T47D (cell line): ENCODE results near the gene GRAMD1B.
"Not testable (repeated sequence)": the region's sequence is repeated elsewhere in the genome, so short reads cannot be mapped to it uniquely, and the experiment has no call there.

Experiments used
- DNase-seq, 2 experiments: peaks; one replicate each; pipeline versions ENCODE4 v3.0.0 to v3.0.0-alpha.2; 2011 to 2012; ENCODE audit warnings: low read depth in 1 of 2, low spot score in 1 of 2
- JUND ChIP-seq: IDR thresholded peaks from 2 replicates; pipeline ENCODE4 v1.6.1; 2012; ENCODE audit warnings: low read depth
- in situ Hi-C: cut with HindIII; loops from 2 replicates; pipeline ENCODE4 v1.10.0; 2016; ENCODE audit warnings: low sequenced_read_pairs, low pct_unique_long_range_greater_than_20kb

GRAMD1B gene

DNA sequence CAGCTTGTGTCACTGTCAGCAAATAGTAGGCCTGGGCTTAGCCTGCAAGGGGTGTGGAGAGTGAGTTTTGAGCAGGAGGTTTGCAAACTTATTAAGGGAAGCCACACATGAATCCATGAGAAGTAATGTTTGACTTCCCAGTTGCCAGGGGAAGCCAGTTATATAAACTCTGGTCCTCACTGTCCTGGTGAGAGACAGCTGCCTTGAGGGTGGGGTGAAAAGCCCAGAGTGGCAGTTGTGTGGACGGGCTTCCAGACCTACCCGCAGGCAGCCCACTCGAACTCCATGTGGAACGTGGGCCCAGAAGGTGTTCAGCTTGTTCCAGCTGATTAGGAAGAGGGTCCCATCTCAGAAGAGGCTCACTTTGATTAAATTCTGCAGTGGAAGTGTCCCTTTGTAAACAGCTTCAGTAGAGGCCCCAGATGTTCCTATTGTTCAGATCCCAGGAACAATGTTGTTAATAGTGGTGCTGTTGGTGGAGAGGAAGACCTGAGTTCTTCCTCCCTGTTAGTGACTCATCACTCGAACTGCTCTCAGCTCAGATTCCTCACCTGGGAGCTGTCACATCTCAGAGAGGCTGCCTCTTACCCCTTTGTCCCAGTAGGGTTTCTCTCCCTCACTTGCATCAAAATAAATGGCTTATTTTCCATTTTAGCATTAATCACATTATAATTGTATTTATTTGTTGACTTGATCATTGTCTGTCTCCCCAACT is 63.4 kb downstream of the GRAMD1B start:
- in situ Hi-C loops, result no loop called here
- no peak for TF ChIP-seq JUND
- no peak for DNase-seq

DNA sequence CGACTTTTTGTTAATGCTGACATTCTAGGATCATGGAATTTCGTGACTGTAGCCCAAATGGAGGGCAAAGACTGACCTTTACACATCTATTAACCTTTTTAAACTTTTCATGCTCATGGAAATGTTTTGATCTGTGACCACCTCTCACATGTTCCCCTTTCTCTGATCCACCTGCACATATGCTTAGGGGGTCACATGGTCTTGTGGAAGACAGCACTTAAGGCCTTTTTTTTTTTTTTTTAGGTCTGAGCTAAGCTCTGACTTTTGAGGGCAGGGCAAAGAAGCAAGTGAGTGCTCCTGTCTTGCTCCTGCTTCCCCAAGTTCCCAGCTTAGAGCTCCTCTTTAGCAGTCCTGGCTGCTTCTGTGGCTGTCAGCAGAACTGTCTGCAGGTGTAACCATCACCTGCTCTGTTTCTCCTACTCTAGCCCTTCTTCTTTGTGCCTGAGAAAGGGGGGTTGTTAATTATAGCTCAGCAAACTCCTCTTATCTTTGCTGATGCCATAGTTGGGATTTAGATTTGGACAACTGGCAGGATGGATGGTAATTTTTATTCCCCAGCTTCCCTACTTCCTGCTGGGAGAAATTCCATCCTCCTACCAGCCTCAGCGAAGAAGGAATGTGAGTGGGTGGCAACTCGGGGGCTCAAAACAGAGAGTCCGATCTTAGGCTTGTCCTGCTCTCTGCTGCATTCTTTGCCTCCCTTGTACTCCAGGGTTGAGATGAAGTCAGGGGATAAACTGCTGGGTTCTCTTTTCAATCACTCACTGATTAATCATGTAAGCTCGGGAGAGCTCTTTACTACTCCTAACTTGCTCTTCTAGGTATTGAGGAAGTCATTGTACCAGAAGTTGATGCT is 64.4 kb downstream of the GRAMD1B start:
- no peak for DNase-seq
- TF ChIP-seq JUND, result no peak
- in situ Hi-C loops, result no loop called here

DNA sequence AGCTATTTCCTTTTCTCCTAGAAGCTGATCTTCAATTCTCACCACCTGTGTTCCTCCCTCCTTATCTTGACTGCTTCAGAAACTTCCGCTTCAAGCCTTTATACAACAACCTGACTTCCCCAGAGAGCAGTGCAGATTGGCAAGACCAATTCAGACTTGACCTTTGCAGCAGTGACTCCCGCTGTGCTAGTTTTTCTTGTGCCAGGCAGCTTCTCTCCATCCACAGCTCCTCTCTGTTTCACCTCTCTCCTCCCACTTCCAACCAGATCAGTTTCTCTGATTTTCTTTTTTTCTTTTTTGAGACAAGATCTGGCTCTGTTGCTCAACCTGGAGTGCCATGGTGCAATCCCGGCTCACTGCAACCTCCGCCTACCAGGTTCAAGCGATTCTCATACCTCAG is 74.3 kb downstream of the GRAMD1B start:
- DNase-seq, result no peak
- in situ Hi-C loops, result no loop called here
- no peak for TF ChIP-seq JUND

DNA sequence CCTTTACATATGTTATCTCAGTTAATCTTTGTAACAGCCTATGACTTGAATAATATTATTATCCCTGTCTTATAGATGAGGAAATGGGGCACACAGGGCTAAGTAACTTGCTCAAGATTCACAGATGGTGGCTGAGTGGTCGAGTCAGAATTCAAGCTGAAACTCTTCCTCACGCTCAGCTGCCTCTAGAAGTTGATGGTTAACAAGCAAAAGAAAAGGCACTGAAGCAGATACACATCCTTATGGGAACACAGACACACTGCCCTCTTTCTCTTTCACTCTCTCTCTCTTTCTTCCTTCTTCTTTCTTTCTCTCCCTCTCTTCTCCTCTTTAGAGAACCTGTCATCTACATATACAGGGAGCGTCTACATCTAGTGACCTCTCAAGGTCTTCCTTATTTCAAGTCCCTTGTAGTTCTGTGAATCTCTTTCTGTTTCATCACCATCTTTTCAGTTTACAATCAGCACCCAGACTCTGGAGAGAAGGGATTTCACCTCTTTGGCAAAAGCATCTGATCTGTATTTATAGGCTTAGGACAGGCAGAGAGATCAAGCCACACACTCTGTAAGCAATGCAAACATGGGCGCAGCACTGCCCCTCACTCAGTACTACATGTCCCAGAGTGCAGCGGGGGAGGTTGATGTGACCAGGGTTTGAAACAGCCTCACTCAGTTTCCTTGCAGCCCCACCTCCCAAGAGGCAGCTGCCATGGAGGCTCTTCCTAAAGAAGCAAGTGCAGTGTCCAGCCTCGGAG is 75.7 kb downstream of the GRAMD1B start:
- no peak for TF ChIP-seq JUND
- in situ Hi-C loops, result no loop called here
- DNase-seq, result peak in 1 of 2 experiments; percentile 27

DNA sequence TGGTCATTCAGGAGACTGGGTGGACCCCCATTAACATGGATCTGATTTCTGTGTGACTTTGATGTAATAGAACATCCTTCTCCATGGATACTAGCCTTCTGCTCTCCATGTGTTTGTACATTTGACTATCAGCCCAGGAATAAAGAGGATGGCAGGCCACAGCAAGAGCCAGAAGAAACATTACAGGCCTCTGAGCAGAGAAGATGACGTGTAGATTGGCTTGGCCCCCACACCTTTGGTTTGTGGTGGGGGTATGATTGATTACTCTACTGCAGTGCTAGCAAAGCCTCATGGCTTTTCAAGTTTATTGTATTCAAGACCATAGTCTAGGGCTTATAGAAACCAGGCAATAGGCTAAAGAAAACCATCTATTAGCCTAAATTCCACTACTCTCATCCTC is 77.0 kb downstream of the GRAMD1B start:
- in situ Hi-C loops, result no loop called here
- DNase-seq, result no peak
- no peak for TF ChIP-seq JUND

DNA sequence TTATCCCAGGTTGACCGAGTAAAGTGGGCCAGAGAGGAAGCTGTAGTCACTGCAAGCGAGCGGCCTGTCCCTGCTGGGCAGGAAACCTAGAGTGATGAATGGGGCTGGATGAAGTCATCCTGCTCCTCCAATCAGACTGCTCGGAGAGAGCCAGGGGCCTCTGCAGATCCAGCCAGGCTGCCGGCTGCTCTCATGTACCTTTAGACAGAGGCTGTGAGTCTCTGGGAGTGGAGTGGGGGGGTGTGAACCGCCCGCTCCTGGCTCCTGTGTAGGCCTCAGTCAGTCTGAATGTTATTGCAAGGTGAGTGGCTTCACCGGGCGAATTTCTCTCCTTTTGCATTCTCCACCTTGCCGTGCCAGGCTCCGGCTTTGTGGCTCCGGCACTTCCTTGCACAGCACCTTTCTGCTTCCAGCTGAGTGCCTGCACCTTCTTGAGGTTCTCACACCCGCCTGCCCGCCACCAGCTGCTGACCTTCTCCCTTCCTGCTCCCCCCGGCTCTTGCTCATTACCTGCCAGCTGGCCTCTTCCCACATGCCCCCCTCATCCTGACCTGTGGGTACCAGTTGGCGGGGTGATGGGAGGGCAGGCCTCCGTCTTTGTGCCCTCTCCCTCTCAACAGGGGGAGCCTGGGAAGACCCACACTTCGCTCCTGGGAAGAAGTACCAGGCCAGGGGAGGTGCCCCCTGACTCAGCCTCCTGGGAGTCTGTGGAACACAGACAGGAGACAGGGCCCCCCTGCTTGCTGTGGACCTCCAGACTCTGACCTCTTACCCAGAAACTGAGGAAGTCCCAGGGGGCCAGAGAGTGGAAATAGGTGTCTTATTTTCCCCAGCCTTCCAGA is 79.9 kb downstream of the GRAMD1B start:
- DNase-seq, result no peak

DNA sequence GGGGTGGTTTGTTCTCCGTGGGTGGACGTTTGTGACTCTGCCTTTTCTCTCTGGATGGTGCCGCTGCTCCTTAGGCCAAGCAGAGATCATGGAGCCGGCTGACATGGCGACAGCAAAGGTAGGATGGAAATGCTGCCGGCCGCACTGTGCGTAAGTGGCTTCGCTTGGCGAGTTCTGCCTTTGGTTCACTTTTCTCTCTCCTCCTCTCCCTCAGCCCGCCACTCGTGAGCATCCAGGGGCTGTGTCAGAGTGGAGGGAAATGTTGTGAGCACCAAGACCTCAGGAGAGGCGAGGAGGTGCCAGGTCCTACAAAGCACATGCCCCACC is 80.5 kb downstream of the GRAMD1B start:
- no peak for DNase-seq
- TF ChIP-seq JUND, result no peak
- in situ Hi-C loops, result no loop called here

More for the DNA sequence above, 79.9 kb downstream of the GRAMD1B start:
- in situ Hi-C loops, result no loop called here
- TF ChIP-seq JUND, result no peak

DNA sequence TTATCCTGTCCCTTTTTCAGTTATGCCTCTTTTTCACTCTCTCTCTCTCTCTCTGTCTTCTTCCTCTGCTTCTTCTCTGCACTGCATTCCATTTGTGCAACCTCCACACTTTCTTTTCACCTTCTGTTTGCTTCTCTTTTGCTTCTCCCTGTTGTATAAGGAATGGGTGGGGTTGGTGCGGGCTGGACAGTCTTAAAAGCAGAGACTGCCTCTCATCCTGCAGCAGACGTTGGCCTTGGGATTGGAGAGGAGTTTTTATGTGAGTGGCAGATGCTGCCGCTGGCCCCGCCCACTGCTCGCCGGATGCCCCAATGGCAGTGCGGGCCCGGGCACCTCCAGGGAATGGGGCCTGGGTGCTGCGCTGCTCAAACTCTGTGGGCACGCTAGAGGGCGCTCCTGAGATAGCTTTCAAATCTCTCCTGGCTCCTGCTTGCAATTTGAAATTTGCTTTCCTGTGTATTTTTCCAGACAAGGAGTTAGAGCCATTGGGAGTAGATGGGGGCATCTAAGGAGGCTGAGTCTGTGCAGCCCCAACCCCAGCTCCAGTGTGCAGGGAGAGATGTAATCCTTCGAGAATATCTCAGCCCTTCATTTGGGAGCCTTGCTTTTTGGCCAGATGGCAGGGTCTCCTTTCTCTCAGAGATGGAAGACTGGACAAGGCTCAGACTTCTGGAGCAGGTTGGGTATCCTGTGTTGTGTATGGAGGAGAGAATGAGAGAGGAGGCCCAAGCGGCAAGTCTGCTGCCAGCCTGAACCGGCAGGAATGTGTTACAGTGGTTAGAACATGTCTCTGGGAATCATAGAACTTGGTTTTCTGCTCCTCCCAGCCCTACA is 81.2 kb downstream of the GRAMD1B start:
- peak; percentile 98 for DNase-seq
- in situ Hi-C loops, result no loop called here
- no peak for TF ChIP-seq JUND

DNA sequence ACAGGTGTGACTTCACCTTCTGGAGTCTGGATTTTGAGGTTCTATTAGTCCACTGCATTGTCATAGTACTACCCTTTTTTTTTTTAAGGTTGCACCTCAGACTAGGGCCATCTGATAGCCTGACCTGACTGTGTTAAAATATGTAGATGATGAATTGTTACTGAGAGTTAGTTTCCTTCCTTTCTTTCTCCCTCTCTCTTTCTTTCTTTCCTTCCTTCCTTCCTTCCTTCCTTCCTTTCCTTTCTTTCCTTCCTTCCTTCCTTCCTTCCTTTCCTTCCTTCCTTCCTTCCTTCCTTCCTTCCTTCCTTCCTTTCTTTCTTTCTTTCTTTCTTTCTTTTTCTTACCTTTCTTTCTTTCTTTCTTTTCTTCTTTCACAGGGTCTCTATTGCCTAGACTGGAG is 83.2 kb downstream of the GRAMD1B start:
- DNase-seq, in situ Hi-C loops: not testable (repeated sequence)

DNA sequence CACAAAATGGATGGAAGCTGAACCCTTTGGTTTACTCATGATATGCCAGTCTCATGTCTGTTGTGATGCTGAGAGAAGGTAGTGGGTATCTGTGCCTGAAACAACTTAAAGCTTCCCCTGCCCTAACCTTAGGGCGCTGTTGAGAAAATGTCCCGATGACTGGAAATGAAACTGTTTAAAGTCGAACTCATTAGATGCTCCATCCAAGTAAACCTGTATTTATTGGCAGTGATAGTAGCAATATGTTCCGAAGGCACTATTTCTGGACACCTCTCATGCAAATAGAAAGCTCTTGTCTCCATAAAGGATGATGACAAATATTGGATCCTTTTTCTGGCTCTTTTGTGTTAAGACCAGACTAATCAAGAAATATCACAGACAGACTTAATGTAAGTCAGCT is 86.2 kb downstream of the GRAMD1B start:
- DNase-seq, result no peak
- in situ Hi-C loops, result no loop called here
- TF ChIP-seq JUND, result no peak

DNA sequence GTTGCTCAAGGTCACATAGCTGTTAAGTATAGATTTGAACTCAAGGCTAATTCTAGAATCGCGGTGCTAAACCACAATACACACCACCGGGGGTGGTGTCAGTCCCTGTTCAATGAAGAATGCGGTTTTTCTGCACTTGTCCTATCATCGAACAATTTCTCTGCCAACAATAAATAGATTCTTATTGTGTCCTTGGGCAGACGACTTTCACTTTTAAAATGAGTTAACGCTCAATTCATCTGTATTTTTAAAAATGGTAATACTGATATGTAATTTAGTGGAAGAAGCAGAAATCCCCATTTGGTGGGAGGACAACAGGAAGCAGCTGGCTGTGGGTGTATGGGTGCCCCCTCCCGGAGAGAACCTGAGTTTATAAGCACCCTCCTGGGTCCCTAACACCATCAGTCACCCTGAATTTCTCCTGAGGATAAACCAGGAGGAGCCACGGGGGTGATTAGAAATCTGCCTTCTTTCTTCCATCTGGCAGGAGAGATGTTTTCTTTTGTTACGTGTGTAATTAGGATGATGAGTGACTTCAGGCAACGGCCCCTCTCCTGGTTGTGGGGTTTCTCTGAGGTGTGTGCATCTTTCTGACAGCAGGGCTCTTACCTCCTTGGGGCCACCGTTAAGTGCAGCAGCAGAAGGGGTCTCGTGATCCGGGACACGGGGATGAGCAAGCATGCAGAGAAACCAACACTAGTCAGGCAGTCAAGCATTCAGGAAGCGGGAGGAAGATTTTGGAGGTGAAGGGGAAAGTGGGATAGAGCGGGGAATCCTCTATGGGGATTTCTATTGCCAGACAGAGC is 87.7 kb downstream of the GRAMD1B start:
- TF ChIP-seq JUND, result no peak
- no peak for DNase-seq
- in situ Hi-C loops, result no loop called here
